HFF-Myc (cell line): Measurements from ENCODE around the gene FCHSD2.

ENCODE experiments used
- DNase-seq: peaks from one replicate; pipeline ENCODE4 v3.0.0-alpha.2; 2011; ENCODE audit warnings: low read depth; ENCODE audit errors: extremely low read depth
- H3K4me3 ChIP-seq: replicated peaks from 2 replicates; pipeline ENCODE4 v1.5.1; 2011; ENCODE audit warnings: low read depth, mild to moderate bottlenecking, control low read depth, low read length
- CTCF ChIP-seq: IDR thresholded peaks from 2 replicates; pipeline ENCODE4 v1.5.1; 2012; ENCODE audit warnings: mild to moderate bottlenecking, low read depth, low read length, control low read depth; ENCODE audit errors: missing control alignments

The FCHSD2 gene

GRCh38 chr11:73106347-73106746, 35.8 kb downstream of the FCHSD2 start:
- DNase-seq = no peak
- TF ChIP-seq CTCF = no peak

GRCh38 chr11:73100578-73100977, 41.5 kb downstream of the FCHSD2 start:
- no peak overlapping the region for H3K4me3 ChIP-seq
- TF ChIP-seq CTCF = no peak
- no peak for DNase-seq

More at GRCh38 chr11:73106347-73106746, 35.8 kb downstream of the FCHSD2 start:
- no peak overlapping the region for H3K4me3 ChIP-seq

GRCh38 chr11:73099512-73100266, 42.4 kb downstream of the FCHSD2 start:
- no peak for DNase-seq
- TF ChIP-seq CTCF = no peak
- no peak overlapping the region for H3K4me3 ChIP-seq

DNA sequence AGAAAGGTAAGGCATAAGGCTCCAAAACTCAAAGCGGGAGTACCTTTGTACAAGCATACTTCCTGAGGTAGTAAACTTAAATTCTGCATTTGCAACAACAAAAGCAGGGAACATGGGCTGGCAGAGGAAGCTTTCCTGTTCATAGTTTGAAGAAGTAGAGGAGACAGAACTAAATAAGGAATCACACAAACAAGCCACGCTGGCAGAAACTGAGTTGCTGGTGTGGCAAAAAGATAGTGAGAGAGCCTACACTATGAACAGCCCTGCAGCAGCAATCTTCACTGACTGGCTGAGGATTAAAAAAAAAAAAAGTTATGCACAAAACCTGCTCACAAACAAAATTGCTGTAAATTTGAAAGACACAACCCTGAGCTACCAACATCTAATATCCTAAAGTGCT, 46.5 kb downstream of the FCHSD2 start:
- TF ChIP-seq CTCF = no peak
- DNase-seq = no peak
- H3K4me3 ChIP-seq = no peak overlapping the region

DNA sequence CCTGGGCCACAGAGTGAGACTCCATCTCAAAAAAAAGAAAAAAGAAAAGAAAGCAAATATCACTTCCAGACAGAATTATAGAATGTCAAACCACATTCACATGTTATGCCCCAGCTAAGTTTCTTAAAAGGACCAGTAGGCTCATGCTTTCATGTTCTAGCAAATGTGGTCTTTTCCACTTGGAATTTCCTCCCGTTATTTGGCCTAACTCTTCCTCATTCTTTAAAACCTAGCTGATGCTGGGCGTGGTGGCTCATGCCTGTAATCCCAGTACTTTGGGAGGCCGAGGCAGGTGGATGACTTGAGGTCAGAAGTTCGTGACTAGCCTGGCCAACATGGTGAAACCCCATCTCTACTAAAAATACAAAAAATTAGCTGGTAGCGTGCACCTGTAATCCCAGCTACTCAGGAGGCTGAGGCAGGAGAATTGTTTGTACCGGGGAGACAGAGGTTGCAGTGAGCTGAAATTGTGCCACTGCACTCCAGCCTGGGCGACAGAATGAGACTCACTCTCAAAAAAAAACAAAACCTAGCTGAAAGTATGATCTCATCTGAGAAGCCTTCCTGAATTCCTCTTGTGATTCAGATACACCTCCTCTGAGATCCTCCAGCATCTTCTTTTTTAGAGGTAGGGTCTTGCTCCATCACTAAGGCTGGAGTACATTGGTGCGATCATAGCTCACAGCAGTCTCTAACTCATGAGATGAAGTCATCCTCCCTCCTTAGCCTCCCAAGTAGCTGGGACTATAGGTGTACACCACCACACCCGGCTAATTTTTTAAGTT, 50.4 kb downstream of the FCHSD2 start:
- TF ChIP-seq CTCF = no peak
- DNase-seq = no peak
- no peak overlapping the region for H3K4me3 ChIP-seq

DNA sequence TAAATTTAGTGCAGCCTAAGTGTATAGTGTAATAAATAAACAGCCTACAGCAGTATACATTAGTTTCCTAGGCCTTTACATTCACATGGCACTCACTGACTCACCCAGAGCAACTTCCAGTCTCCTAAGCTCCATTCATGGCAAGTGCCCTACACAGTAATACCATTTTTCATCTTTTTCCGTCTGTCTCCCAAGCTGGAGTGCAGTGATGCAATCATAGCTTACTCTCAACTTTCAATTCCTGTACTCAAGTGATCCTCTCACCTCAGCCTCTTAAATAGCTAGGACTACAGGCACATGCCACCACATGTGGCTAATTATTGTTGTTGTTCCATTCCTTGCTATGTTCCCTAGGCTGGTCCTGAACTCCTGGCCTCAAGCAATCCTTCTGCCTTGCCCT, 54.4 kb downstream of the FCHSD2 start:
- H3K4me3 ChIP-seq = no peak overlapping the region
- TF ChIP-seq CTCF = no peak
- no peak for DNase-seq
